ENCODE data around the gene TSC22D3.

TSC22D3 gene

GRCh38 chrX:107700317-107700774 lies 75.2 kb downstream of the TSC22D3 start:
- TF ChIP-seq SIN3A (IDR thresholded peaks at IDR 0.05; ENCODE audit: borderline replicate concordance, insufficient read depth, low read length) (no peak), FOXP2 (optimal IDR thresholded peaks at IDR 0.05; ENCODE audit: borderline replicate concordance, extremely low read depth, extremely low read length, insufficient read depth) (no peak), TAF1 (IDR thresholded peaks at IDR 0.05; ENCODE audit: borderline replicate concordance, insufficient read depth, low read length) (no peak), REST (IDR thresholded peaks at IDR 0.05; ENCODE audit: insufficient read depth in 1 of 2, low read depth in 2 of 2, low read length in 2 of 2) (no peak), POLR2AphosphoS5 (IDR thresholded peaks at IDR 0.05; ENCODE audit: low read depth, low read length) (no peak)

DNA sequence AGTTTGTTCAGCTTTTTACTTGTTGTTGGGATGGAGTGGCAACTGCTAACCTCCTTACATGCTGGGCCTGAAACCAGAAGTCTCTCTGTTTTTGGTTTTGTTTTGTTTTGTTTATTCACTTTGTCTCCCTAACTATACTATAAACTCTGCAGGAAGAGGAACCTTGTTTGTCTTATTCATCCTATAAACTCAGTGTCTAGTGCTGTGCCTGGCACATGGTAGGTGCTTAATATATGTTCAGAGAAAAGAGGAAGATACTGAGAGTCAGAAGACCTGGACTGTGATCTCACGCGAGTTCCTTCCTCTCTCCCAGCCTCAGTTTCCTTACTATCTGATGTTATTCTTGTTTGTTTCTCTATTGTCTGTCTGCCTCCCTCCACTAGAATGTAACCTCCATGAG lies 76.0 kb downstream of the TSC22D3 start:
- no peak for TF ChIP-seq FOXP2 (optimal IDR thresholded peaks at IDR 0.05; ENCODE audit: borderline replicate concordance, extremely low read depth, extremely low read length, insufficient read depth)
- no peak for TF ChIP-seq SIN3A (IDR thresholded peaks at IDR 0.05; ENCODE audit: borderline replicate concordance, insufficient read depth, low read length)
- no peak for TF ChIP-seq TAF1 (IDR thresholded peaks at IDR 0.05; ENCODE audit: borderline replicate concordance, insufficient read depth, low read length)
- TF ChIP-seq REST (IDR thresholded peaks at IDR 0.05; ENCODE audit: insufficient read depth in 1 of 2, low read depth in 2 of 2, low read length in 2 of 2), result no peak
- no peak for TF ChIP-seq POLR2AphosphoS5 (IDR thresholded peaks at IDR 0.05; ENCODE audit: low read depth, low read length)

DNA sequence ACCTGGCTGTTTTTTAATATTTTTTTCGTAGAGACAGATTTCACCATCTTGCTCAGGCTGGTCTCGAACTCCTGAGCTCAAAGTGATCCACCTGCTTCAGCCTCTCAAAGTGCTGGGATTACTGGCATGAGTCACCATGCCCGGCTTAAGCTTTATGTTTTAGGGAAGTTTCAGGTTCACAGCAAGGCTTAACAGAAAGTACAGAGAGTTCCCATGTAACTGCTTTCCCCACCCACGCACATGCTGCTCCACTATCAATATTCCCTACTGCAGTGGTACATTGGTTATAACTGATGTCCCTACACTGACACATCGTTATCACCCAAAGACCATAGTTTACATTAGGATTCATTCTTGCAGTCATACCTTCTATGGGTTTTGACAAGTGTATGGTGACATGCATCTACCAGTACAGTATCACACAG lies 84.6 kb downstream of the TSC22D3 start:
- TF ChIP-seq REST (IDR thresholded peaks at IDR 0.05; ENCODE audit: insufficient read depth in 1 of 2, low read depth in 2 of 2, low read length in 2 of 2) (no peak), POLR2AphosphoS5 (IDR thresholded peaks at IDR 0.05; ENCODE audit: low read depth, low read length) (no peak), SIN3A (IDR thresholded peaks at IDR 0.05; ENCODE audit: borderline replicate concordance, insufficient read depth, low read length) (no peak), TAF1 (IDR thresholded peaks at IDR 0.05; ENCODE audit: borderline replicate concordance, insufficient read depth, low read length) (no peak), FOXP2 (optimal IDR thresholded peaks at IDR 0.05; ENCODE audit: borderline replicate concordance, extremely low read depth, extremely low read length, insufficient read depth) (no peak)

DNA sequence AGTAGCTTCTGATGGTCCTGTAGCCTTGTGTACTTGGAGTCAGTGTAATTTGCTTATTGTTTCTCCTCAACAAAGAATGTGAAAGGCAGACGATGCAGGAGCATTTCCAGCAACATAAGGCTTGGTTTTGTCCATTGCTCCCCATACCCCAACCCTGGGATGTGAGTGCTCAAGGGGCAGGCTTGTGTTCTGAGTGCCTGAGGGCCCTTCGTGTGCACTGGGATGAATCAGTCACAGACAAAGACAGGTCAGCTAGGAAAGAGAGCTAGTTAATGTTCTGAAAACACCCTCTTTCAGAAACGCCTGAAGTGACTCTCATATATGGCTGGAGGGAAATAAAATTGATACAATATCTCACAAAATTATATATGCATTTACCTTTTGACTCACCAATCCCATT lies 88.1 kb downstream of the TSC22D3 start:
- TF ChIP-seq FOXP2 (optimal IDR thresholded peaks at IDR 0.05; ENCODE audit: borderline replicate concordance, extremely low read depth, extremely low read length, insufficient read depth), result no peak
- TF ChIP-seq SIN3A (IDR thresholded peaks at IDR 0.05; ENCODE audit: borderline replicate concordance, insufficient read depth, low read length), result no peak
- no peak for TF ChIP-seq REST (IDR thresholded peaks at IDR 0.05; ENCODE audit: insufficient read depth in 1 of 2, low read depth in 2 of 2, low read length in 2 of 2)
- TF ChIP-seq POLR2AphosphoS5 (IDR thresholded peaks at IDR 0.05; ENCODE audit: low read depth, low read length), result no peak
- no peak for TF ChIP-seq TAF1 (IDR thresholded peaks at IDR 0.05; ENCODE audit: borderline replicate concordance, insufficient read depth, low read length)

DNA sequence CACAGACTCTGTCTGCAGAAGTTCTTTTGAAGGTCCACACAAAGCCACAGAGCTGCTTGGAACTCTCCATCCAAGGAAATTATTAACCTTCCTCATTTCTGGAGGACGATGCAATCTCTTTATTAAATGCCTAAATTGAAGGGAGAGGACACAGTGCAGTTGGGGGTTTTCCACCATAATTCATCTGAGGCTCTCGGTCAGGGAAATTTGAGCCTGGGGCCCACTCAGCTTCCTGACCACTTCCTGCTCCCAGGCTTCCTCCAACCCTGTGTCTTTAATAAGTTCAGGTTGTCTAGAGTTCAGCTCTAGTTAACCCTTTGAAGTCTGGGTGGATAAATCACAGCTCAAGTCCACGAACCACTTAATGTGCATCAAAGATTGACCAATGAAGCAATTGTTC lies 88.8 kb downstream of the TSC22D3 start:
- TF ChIP-seq FOXP2 (optimal IDR thresholded peaks at IDR 0.05; ENCODE audit: borderline replicate concordance, extremely low read depth, extremely low read length, insufficient read depth) (no peak), REST (IDR thresholded peaks at IDR 0.05; ENCODE audit: insufficient read depth in 1 of 2, low read depth in 2 of 2, low read length in 2 of 2) (no peak), POLR2AphosphoS5 (IDR thresholded peaks at IDR 0.05; ENCODE audit: low read depth, low read length) (no peak), TAF1 (IDR thresholded peaks at IDR 0.05; ENCODE audit: borderline replicate concordance, insufficient read depth, low read length) (no peak), SIN3A (IDR thresholded peaks at IDR 0.05; ENCODE audit: borderline replicate concordance, insufficient read depth, low read length) (no peak)

Measured in PFSK-1 (cell line).